T-helper 1 cell treated with Interleukin-12 subunit alpha and Interleukin-12 subunit beta and Interleukin-4 antibody, amounts not matched to agents 30 μg/mL and 1 μg/mL, for 36 hours (primary cell): ENCODE measurements around the gene PRDM7.
"Not testable (repeated sequence)": the region's sequence is repeated elsewhere in the genome, so short reads cannot be mapped to it uniquely, and the experiment has no call there.

Experiments
- H3K27ac Mint-ChIP-seq: one replicate; pipeline ENCODE4 v1.8.0; 2021; ENCODE audit warnings: mild to moderate bottlenecking, mixed read lengths
- H3K27me3 Mint-ChIP-seq: one replicate; pipeline ENCODE4 v1.8.0; 2021; ENCODE audit warnings: low read depth, mixed read lengths
- H3K36me3 Mint-ChIP-seq: one replicate; pipeline ENCODE4 v1.8.0; 2021; ENCODE audit warnings: low read depth, mixed read lengths
- H3K4me1 Mint-ChIP-seq: one replicate; pipeline ENCODE4 v1.8.0; 2021; ENCODE audit warnings: low read depth, mixed read lengths
- H3K4me3 Mint-ChIP-seq: one replicate; pipeline ENCODE4 v1.8.0; 2021; ENCODE audit warnings: mild to moderate bottlenecking, moderate library complexity, mixed read lengths
- H3K9me3 Mint-ChIP-seq: one replicate; pipeline ENCODE4 v1.8.0; 2021; ENCODE audit warnings: mixed read lengths

The PRDM7 gene

DNA sequence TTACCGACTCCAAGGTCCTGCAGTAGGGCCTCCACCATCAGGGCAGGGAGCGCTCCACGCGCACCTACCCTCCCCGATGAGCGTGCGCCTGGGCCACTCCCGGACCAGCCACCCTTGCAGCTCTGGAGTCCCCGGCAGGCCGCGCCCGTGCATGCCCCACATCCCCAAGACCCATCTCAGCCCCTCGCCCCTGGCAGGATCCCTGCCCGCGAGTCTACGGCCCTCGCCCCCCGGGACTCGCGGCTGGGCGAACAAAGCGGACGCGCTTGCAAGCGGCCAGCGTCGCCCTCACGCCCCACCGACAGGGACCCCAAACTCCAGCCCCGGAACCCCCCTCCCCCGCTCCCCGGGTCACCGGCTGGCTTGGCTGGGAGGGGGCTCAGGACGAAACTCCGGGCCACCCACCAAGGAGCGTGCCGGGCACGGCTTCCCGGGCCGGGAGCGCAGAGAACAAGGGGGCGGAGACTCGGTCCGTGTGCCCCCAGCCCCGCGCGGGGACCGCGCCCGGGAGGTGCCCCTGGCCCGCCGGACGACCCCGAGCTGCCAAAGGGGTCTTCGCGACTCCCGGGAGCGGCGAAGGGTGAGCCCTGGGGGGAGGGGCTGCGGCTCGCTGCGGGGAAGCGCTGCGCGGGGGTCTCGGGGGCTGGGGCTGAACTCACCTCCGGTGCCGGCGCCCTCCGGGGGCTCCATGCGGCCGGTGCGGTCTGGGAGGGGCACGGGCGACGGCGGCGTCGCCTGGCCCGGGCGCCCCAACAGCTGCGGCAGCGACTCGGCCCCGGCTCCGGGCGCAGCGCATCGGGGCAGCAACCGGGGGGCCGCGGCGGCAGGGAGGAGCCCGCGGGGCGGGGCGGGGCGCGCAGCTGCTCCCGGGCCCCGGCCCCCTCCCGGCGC, 58.2 kb downstream of the PRDM7 start, which contains the start of gene DBNDD1:
Gene DBNDD1 (minus strand): TSS at position 805 of the 891 bp plus-strand sequence. CDS start 115 bp downstream, at position 690.
- H3K27ac Mint-ChIP-seq = no peak within 1 kb of the TSS
- H3K9me3 Mint-ChIP-seq = peaks cover 3% of the 10 kb centered on the region
- peaks cover 2% of the 10 kb centered on the region for H3K36me3 Mint-ChIP-seq
- H3K4me3 Mint-ChIP-seq = peak within 1 kb of the TSS; percentile 70
- peaks cover 11% of the 10 kb centered on the region for H3K4me1 Mint-ChIP-seq
- H3K27me3 Mint-ChIP-seq = peaks cover 30% of the 10 kb centered on the region

DNA sequence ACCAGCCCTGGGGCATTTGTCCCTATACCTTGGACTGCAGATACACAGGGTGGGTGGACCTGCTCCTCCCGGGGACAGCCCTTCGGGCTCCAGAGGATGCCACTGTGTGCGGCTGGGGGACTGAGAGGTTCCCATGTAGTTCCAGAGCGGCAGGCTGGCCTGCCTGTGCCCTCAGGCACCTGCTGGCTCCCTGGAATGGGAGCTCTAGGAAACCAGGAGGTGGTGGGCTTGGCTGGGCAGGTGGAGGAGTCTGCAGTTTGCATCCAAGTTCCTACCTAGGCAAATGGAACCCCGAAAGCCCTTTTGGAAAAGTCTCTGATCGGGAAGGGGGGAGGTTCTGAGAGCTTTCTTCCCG, 58.9 kb downstream of the PRDM7 start:
- peaks cover 2% of the 10 kb centered on the region for H3K36me3 Mint-ChIP-seq
- peaks cover 30% of the 10 kb centered on the region for H3K27me3 Mint-ChIP-seq
- H3K4me3 Mint-ChIP-seq = peak overlapping the region; percentile 61
- H3K27ac Mint-ChIP-seq = no peak overlapping the region
- H3K4me1 Mint-ChIP-seq = peaks cover 11% of the 10 kb centered on the region
- peaks cover 3% of the 10 kb centered on the region for H3K9me3 Mint-ChIP-seq

DNA sequence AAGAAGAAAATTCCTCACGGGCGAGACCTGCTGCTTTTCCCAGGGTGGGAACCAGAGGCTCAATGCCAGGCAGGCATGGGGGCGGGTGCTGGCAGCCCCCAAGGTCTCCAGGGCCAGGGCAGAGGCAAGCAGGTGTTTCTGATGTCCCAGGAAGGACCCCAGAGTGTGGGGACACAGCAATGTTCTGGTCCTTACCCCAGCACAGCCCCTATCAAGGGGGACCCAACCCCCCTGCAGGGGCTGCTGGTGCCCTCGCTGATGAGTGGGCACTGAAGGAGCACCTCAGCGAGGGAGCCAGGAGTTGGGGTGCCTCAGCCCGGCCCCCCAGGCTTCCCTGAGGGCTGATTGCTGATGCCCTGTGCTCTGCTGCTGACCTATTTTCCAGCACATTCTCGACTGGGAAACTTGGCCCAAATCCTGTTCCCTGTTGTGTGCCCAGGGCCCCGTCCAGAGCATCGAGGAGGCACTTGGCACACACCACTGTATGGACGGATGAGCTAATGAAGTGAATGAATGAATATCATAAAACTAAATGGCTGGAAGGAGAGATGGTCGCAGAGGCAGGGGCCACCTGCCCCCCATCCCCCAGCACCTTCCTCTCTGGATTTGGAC, 60.7 kb downstream of the PRDM7 start:
- H3K9me3 Mint-ChIP-seq = no peaks in the 10 kb centered on the region
- H3K4me1 Mint-ChIP-seq = peaks cover 4% of the 10 kb centered on the region
- no peak overlapping the region for H3K4me3 Mint-ChIP-seq
- H3K27ac Mint-ChIP-seq = no peak overlapping the region
- no peaks in the 10 kb centered on the region for H3K36me3 Mint-ChIP-seq
- peaks cover 31% of the 10 kb centered on the region for H3K27me3 Mint-ChIP-seq

DNA sequence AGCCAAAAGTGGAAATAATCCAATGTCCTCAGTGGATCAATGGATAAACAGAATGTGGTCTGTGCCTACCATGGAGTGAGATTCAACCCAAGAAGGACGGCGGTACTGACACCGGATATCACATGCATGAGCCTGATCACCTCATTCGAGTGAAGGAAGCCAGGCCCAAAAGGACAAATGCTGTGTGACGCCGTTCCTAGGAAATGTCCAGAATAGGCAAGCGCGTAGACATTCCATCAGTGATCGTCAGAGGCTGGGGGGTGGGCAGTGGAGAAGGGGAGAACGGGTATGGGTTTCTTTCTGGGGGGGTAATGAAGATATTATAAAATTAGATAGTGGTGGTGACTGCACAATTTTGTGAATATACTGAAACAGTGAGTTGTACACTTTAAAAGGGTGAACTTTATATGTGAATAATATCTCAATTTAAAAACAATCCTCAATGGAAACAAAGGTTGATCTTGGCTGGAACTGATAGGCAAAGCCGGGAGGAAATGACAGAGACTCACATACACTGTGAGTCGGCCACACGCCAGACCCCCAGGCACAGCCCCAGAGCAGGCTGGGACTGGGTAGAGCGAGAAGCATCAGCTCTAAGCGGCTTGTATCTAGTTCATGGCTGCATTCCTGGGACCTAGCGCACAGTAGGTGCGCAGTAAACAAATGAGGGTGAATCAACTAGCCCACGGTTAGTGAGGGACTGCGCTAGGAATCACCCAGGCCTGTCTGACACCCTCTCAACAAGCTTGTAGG, 61.4 kb downstream of the PRDM7 start:
- Mint-ChIP-seq H3K27ac (no peak overlapping the region), H3K27me3 (peaks cover 31% of the 10 kb centered on the region), H3K36me3 (no peaks in the 10 kb centered on the region), H3K9me3 (no peaks in the 10 kb centered on the region), H3K4me1 (peaks cover 4% of the 10 kb centered on the region), H3K4me3 (no peak overlapping the region)

DNA sequence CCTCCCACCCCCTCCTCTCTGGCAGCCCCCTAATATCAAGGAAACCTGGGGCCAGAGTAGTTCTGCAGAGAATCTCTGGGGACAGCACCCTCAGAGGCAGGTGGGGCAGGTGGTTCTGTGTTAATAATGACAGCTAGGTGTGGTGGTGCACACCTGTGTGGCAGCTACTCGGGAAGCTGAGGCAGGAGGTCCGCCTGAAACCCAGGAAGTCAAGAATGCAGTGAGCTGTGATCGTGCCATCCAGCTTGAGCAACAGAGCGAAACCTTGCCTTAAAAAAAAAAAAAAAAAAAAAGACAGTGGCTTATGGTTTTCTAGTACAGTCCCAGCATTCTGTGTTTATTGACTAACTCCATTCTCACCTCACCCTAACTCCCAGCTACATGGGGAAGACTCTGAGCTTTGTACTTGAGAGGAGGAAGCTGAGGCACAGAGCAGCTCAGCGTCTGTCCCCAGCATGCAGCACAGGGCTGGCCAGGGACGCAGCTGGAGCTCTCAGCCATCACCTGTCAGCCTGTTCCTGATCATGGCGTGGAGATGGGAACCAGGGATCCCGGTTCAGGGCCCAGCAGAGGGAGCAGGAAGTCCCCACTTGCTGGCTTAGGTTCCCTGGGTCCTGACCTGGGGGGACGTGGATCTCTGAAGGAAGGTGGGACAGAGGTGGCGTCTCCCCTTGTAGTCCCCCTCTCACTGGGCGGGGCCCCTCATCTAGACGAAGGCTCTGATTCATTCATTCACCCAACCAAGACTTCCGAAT, 64.0 kb downstream of the PRDM7 start:
- peaks cover 9% of the 10 kb centered on the region for H3K4me1 Mint-ChIP-seq
- H3K27me3 Mint-ChIP-seq = peaks cover 24% of the 10 kb centered on the region
- no peaks in the 10 kb centered on the region for H3K9me3 Mint-ChIP-seq
- no peak overlapping the region for H3K27ac Mint-ChIP-seq
- H3K36me3 Mint-ChIP-seq = no peaks in the 10 kb centered on the region
- no peak overlapping the region for H3K4me3 Mint-ChIP-seq

DNA sequence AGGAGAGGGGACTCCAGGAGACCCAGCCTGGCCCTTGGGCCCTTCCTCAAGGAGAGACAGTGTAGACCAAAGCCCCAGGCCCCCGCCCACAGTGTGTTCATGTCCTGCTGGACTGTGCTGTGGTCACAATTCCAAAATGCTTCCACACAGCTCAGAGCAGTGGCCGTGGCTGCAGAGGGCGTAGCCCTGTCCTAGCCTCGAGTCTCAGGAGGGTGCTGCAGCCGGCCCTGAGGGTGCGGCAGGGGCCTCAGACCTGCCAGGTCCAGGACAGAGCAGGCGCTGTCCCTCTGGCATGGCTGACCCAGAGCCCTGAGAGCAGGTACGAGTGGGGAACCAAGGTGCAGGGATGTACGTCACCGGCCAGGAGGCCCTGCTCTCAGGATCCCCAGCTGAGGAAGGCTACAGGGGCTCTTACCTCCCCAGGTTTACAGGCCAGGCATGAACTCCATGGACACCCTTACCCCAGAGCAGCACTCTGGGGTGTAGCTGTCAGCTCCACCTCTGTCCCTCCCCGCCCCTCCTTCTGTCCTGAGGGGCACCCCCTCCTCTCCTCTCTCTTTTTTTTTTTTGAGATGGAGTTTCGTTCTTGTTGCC, 65.1 kb downstream of the PRDM7 start:
- Mint-ChIP-seq H3K27me3 (peaks cover 16% of the 10 kb centered on the region), H3K4me3 (no peak overlapping the region), H3K4me1 (peaks cover 9% of the 10 kb centered on the region), H3K36me3 (no peaks in the 10 kb centered on the region), H3K27ac (no peak overlapping the region), H3K9me3 (no peaks in the 10 kb centered on the region)

DNA sequence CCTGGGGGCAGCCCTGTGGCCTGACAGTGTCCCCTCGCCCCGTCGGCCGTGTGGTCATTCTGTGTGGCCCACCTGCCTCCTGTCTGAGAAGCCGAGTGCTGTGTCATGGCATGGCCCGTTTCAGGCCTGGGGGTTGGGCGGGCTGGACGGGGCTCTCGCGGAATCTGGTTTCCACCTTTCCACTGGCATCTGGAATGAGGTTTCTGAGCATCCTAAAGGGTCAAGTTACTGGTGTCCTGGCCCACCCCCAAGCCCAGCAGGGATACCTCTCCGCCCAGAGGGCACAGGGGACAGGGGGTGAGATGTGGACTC, 65.7 kb downstream of the PRDM7 start:
- H3K4me3 Mint-ChIP-seq = no peak overlapping the region
- peaks cover 9% of the 10 kb centered on the region for H3K4me1 Mint-ChIP-seq
- no peaks in the 10 kb centered on the region for H3K9me3 Mint-ChIP-seq
- no peak overlapping the region for H3K27ac Mint-ChIP-seq
- H3K27me3 Mint-ChIP-seq = peaks cover 16% of the 10 kb centered on the region
- H3K36me3 Mint-ChIP-seq = no peaks in the 10 kb centered on the region

DNA sequence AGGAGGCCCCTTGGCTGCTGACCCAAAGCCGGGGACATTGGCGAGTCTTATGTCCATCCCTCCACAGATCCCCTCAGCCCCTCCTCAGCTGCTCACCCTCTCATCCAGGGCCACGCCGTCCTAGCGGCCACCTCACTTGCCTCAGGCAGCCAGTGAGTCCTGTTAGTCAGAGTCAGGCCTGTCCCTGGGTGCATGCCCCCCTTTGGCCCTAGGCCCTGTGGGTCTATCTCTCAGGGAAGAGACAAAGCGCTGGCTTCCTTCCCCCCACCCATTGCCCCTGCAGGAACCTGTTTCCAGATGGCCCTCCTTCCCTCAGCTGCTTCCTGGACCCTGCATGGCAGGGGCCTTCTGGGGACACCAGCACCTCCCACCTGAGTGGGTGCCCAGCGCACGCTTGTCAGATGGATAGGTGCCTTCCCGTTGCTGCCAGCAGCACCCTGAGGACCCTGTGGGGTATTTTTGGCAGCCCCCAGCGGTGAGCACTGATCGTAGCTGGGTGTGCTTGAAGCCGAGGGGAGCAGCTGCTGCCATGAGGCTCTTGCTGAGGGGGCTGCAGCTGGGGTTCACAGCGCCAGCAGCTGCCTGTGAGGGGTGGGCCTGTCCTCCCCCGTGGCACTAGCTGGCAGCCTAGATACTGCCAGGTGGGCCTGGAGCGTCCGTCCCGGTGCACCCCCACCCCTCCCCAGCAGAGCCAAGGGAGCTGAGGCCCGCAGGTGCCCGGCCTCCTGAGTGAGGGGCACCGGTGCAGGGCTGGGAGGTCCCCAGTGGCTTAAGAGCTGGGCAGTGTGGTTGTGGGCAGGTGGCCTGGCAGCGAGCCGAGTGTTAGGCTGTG, 66.2 kb downstream of the PRDM7 start:
- Mint-ChIP-seq H3K4me3 (no peak overlapping the region), H3K27ac (no peak overlapping the region), H3K36me3 (no peaks in the 10 kb centered on the region), H3K9me3 (no peaks in the 10 kb centered on the region), H3K27me3 (peaks cover 16% of the 10 kb centered on the region), H3K4me1 (peaks cover 9% of the 10 kb centered on the region)

DNA sequence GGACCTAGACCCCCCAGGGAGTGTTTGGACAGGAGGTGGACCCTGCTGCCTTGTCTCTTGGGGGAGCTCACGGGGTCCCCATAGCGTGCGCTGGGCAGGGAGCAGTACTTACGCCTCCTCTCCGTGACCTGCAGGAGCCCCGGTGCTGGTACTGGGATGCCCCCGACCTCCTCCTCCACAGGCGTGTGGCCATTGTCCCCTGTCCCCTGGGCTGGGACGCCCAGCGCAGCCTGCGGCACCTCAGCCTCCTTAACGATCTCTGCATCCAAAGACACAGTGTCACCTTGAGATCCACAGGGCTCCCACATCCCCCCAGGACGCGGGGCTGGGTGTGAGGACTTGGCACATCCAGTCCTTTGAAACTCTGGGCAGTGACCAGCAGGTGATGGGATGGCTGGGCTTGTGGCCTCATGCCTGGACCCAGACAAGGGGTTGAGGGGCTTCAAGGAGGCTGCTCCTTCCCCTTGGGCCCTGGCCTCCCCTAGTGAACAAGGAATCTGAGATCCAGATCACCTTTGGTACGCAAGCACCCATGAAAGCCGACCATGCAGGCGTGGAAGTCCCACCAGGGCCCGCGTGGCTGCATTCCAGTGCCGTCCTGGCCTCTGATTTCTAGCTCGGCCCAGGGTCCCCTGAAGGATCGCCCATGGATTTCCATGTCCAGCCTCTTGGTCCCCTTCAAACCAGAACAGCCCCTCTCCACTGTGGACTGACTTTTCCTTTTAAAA, 67.8 kb downstream of the PRDM7 start:
- Mint-ChIP-seq H3K9me3 (no peaks in the 10 kb centered on the region), H3K36me3 (no peaks in the 10 kb centered on the region), H3K27me3 (peaks cover 11% of the 10 kb centered on the region), H3K27ac (no peak overlapping the region), H3K4me3 (no peak overlapping the region), H3K4me1 (peaks cover 9% of the 10 kb centered on the region)

DNA sequence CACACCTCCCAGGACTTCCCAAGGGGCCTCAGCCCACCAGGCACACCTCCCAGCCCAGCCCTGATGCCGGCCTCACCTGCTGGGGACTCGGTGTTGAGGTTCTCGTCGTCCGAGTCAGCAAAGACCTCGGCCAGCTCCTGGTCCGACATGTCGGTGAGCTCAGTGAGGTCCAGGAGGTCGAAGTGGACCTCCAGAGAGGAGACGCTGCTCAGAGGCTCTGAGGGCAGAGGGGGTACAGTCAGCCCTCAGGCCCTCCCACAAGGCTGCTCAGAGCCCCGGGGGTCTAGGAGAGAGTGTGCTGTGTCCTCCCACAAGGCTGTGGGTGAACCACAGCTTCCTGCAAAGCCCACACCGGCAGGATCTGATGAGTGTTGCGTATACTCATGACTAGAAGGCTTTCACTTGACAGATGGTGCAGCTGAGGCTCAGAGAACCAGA, 68.4 kb downstream of the PRDM7 start:
- H3K36me3 Mint-ChIP-seq = no peaks in the 10 kb centered on the region
- peaks cover 9% of the 10 kb centered on the region for H3K4me1 Mint-ChIP-seq
- no peak overlapping the region for H3K4me3 Mint-ChIP-seq
- H3K27me3 Mint-ChIP-seq = peaks cover 11% of the 10 kb centered on the region
- no peak overlapping the region for H3K27ac Mint-ChIP-seq
- H3K9me3 Mint-ChIP-seq = no peaks in the 10 kb centered on the region

DNA sequence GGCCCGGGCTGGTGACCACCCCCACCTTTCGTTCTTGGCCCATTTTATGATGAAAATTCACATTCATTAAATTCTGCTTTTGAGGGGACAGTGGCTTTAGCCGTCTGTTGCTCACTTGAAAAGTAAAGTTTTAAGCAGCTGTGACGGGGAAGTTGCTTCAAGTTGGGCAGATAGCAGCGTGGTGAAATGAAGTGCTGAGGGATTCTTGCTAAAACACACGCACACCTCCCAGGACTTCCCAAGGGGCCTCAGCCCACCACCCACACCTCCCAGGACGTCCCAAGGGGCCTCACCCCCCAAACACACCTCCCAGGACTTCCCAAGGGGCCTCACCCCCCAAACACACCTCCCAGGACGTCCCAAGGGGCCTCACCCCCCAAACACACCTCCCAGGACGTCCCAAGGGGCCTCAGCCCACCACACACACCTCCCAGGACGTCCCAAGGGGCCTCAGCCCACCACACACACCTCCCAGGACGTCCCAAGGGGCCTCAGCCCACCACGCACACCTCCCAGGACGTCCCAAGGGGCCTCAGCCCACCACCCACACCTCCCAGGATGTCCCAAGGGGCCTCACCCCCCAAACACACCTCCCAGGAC, 69.4 kb downstream of the PRDM7 start:
- H3K27ac Mint-ChIP-seq, H3K4me3 Mint-ChIP-seq, H3K4me1 Mint-ChIP-seq, H3K36me3 Mint-ChIP-seq, H3K9me3 Mint-ChIP-seq: not testable (repeated sequence)
- peaks cover 11% of the 10 kb centered on the region for H3K27me3 Mint-ChIP-seq

DNA sequence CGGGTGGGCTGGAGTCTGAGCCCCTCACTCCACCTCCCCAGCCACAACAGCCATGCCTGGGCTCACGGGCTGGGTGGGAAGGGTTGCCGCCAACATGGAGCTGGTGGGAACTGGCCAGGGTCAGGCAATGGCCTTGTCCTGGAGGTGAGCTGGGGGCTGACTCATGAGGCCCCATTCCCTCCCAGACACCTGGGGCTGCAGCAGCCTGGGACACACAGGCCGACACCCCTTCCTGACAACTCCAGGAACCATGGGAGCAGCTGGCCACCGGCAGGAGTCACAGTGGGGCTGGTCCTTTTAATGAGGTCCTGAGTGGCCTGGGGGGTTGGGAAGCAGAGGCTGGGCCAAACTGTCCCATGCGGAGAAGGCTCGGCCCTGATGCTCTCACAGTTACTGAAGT, 70.1 kb downstream of the PRDM7 start:
- Mint-ChIP-seq H3K9me3 (no peaks in the 10 kb centered on the region), H3K4me1 (peaks cover 9% of the 10 kb centered on the region), H3K36me3 (no peaks in the 10 kb centered on the region), H3K27ac (no peak overlapping the region), H3K4me3 (no peak overlapping the region), H3K27me3 (peaks cover 6% of the 10 kb centered on the region)
